ENCODE data around the gene DGKD.

GRCh38 chr2:233326500-233326899 lies 27.8 kb upstream of the DGKD start:
- TF ChIP-seq CTCF (conservative IDR thresholded peaks at IDR 0.05; ENCODE audit: low read length) (no peak), EZH2phosphoT487 (IDR thresholded peaks at IDR 0.05; ENCODE audit: borderline replicate concordance) (no peak)

Data from Loucy (cell line).